ENCODE data around the gene EIF2B5.

DNA sequence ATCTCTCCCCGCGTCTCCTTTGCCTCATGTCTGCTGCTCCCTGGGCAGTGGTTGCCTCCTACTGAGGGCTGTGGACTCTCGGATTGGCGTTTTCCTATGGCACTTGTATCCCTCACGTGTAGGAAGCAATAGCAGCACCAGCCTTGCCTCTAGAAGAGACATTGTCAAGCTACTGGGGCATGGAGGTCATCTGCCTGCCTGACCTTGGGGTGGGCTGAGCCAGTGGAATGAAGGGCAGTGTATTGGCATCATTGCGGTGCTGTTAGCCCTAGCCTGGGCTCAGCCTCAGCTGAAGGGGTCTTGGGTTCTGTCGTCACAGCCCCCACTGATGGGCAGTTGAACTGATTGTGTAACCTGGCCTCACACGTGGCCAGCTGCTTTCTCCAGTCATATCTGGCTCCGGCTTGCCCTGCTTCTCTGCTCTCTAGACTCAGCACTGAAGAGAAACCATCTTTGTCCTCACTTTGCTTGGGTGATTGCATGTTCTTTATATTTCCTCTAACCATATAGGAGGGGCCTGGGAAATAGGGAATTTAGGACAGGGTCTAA lies 58.9 kb downstream of the EIF2B5 start:
- TF ChIP-seq, protein P1, sequence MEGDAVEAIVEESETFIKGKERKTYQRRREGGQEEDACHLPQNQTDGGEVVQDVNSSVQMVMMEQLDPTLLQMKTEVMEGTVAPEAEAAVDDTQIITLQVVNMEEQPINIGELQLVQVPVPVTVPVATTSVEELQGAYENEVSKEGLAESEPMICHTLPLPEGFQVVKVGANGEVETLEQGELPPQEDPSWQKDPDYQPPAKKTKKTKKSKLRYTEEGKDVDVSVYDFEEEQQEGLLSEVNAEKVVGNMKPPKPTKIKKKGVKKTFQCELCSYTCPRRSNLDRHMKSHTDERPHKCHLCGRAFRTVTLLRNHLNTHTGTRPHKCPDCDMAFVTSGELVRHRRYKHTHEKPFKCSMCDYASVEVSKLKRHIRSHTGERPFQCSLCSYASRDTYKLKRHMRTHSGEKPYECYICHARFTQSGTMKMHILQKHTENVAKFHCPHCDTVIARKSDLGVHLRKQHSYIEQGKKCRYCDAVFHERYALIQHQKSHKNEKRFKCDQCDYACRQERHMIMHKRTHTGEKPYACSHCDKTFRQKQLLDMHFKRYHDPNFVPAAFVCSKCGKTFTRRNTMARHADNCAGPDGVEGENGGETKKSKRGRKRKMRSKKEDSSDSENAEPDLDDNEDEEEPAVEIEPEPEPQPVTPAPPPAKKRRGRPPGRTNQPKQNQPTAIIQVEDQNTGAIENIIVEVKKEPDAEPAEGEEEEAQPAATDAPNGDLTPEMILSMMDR (conservative IDR thresholded peaks at IDR 0.05; ENCODE audit: low read length): no peak
- no peak for TF ChIP-seq EZH2phosphoT487 (IDR thresholded peaks at IDR 0.05; ENCODE audit: borderline replicate concordance, low read depth, low read length)

All from OCI-LY7 (cell line).